Vagina (tissue), 2 donors: Measurements from ENCODE around the gene ECT2. TPM values are rescaled to one million over a fixed set of nuclear protein-coding genes. Genes with fewer than 3 reads are reported as not detected.

Experiments used
- DNase-seq, 2 donors: peaks; one replicate each; pipeline ENCODE4 v3.0.0-alpha.2; 2017; ENCODE audit errors: extremely low spot score in 2 of 2
- H3K27ac ChIP-seq: fragments of 200-600 bp; sonication (generic); one replicate; pipeline ENCODE4 v1.5.1; 2019
- H3K27me3 ChIP-seq: fragments of 200-600 bp; sonication (generic); one replicate; pipeline ENCODE4 v1.5.1; 2019
- H3K36me3 ChIP-seq, 2 donors: fragments of 200-600 bp; sonication (generic); one replicate each; pipeline ENCODE4 v1.5.1; 2017 to 2019
- H3K4me1 ChIP-seq: fragments of 200-600 bp; sonication (generic); one replicate; pipeline ENCODE4 v1.5.1; 2019
- H3K4me3 ChIP-seq, 2 donors: fragments of 200-600 bp; sonication (generic); 1 replicate in 1 of 2; 2 replicates in 1 of 2; pipeline ENCODE4 v1.5.1; 2016 to 2019
- H3K9me3 ChIP-seq: fragments of 200-600 bp; sonication (generic); one replicate; pipeline ENCODE4 v1.5.1; 2019
- CTCF ChIP-seq, 3 experiments: fragments of 450-650 bp in 2 of 3; fragments of 200-600 bp in 1 of 3; sonication (generic) in 1 of 3; IDR thresholded peaks; one replicate each; pipeline ENCODE4 v1.5.1; 2017 to 2019; ENCODE audit warnings: antibody characterized with exemption in 3 of 3, mild to moderate bottlenecking in 2 of 3, moderate library complexity in 2 of 3
- POLR2A ChIP-seq, 2 donors: fragments of 450-650 bp; IDR thresholded peaks; one replicate each; pipeline ENCODE4 v1.6.1; 2017; ENCODE audit warnings: antibody characterized with exemption in 2 of 2, mild to moderate bottlenecking in 2 of 2, moderate library complexity in 2 of 2
- POLR2AphosphoS5 ChIP-seq, 2 donors: sonication (generic); formaldehyde crosslinking; IDR thresholded peaks; one replicate each; pipeline ENCODE4 v1.9.0; 2017; ENCODE audit warnings: antibody characterized with exemption in 2 of 2, mild to moderate bottlenecking in 2 of 2, low read depth in 1 of 2; ENCODE audit not compliant: insufficient read depth in 1 of 2
- intact Hi-C: fragments of 100-400 bp; cut with DNase I; formaldehyde crosslinking; loops from one replicate; pipeline ENCODE4 v1.15.1; 2023
- total RNA-seq: library from RNA; depleted of rRNA; stranded (reverse); fragments of >200 nt; gene quantifications from one replicate; pipeline ENCODE4 v1.2.3, GENCODE V29; 2016

Gene ECT2
- total RNA-seq, 1 donor from 2014 or later = 6.4 TPM

- no peaks in the 10 kb centered on the region for H3K36me3 ChIP-seq
- H3K27ac ChIP-seq = no peak overlapping the region
- H3K9me3 ChIP-seq = no peaks in the 10 kb centered on the region
- H3K27me3 ChIP-seq = no peaks in the 10 kb centered on the region
- intact Hi-C loops = no loop called here
- no peaks in the 10 kb centered on the region for H3K4me1 ChIP-seq
- TF ChIP-seq POLR2A (IDR thresholded peaks at IDR 0.05) (no peak), POLR2AphosphoS5 (IDR thresholded peaks at IDR 0.05; ENCODE audit: insufficient read depth in 1 of 2, low read depth in 1 of 2) (no peak), CTCF (IDR thresholded peaks at IDR 0.05) (no peak)
- no peak overlapping the region for H3K4me3 ChIP-seq
- no peak for DNase-seq
These were observed 96.8 kb downstream of the ECT2 start for GRCh38 chr3:172847292-172847691.

DNA sequence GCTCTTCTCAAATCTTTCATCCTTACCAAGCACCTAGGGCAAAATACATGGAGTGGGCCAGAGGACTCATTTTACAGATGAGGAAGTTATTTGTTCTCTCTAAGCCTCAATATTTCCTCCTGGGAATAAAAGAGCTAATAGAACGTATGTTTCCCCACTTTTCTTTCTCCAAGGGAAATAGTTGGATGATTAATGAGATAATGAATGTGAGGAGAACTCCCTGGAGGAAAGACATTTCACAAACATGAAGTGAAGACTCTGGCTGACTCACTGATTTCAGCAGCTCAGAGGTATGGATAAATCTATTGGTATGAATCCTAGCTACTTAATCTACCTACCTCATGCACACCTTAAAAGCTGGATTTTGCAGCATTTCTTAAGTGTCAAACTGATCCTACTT is 98.4 kb downstream of the ECT2 start:
- H3K9me3 ChIP-seq = no peaks in the 10 kb centered on the region
- no peak for DNase-seq
- intact Hi-C loops = no loop called here
- no peaks in the 10 kb centered on the region for H3K4me1 ChIP-seq
- TF ChIP-seq POLR2A (IDR thresholded peaks at IDR 0.05) (no peak), CTCF (IDR thresholded peaks at IDR 0.05) (no peak), POLR2AphosphoS5 (IDR thresholded peaks at IDR 0.05; ENCODE audit: insufficient read depth in 1 of 2, low read depth in 1 of 2) (no peak)
- no peak overlapping the region for H3K4me3 ChIP-seq
- no peak overlapping the region for H3K27ac ChIP-seq
- H3K27me3 ChIP-seq = no peaks in the 10 kb centered on the region
- H3K36me3 ChIP-seq = no peaks in the 10 kb centered on the region

- H3K9me3 ChIP-seq = no peaks in the 10 kb centered on the region
- no peak overlapping the region for H3K27ac ChIP-seq
- no peak overlapping the region for H3K4me3 ChIP-seq
- no peaks in the 10 kb centered on the region for H3K27me3 ChIP-seq
- intact Hi-C loops = no loop called here
- H3K36me3 ChIP-seq = no peaks in the 10 kb centered on the region
- no peak for DNase-seq
- no peaks in the 10 kb centered on the region for H3K4me1 ChIP-seq
- TF ChIP-seq POLR2AphosphoS5 (IDR thresholded peaks at IDR 0.05; ENCODE audit: insufficient read depth in 1 of 2, low read depth in 1 of 2) = no peak
- TF ChIP-seq CTCF (IDR thresholded peaks at IDR 0.05) = no peak
- no peak for TF ChIP-seq POLR2A (IDR thresholded peaks at IDR 0.05)
These were observed 102.5 kb downstream of the ECT2 start for GRCh38 chr3:172853005-172853404.

- no peak for TF ChIP-seq POLR2A (IDR thresholded peaks at IDR 0.05)
- H3K4me1 ChIP-seq = no peaks in the 10 kb centered on the region
- H3K27me3 ChIP-seq = no peaks in the 10 kb centered on the region
- intact Hi-C loops = no loop called here
- no peaks in the 10 kb centered on the region for H3K36me3 ChIP-seq
- no peak overlapping the region for H3K4me3 ChIP-seq
- no peak for DNase-seq
- H3K9me3 ChIP-seq = no peaks in the 10 kb centered on the region
- no peak overlapping the region for H3K27ac ChIP-seq
These were observed 103.6 kb downstream of the ECT2 start for GRCh38 chr3:172853921-172854666.

- no peaks in the 10 kb centered on the region for H3K9me3 ChIP-seq
- H3K27ac ChIP-seq = no peak overlapping the region
- intact Hi-C loops = no loop called here
- no peak for DNase-seq
- no peaks in the 10 kb centered on the region for H3K36me3 ChIP-seq
- no peaks in the 10 kb centered on the region for H3K4me1 ChIP-seq
- no peak overlapping the region for H3K4me3 ChIP-seq
- no peaks in the 10 kb centered on the region for H3K27me3 ChIP-seq
- TF ChIP-seq POLR2AphosphoS5 (IDR thresholded peaks at IDR 0.05; ENCODE audit: insufficient read depth in 1 of 2, low read depth in 1 of 2) = no peak
These were observed 104.5 kb downstream of the ECT2 start for GRCh38 chr3:172855037-172855436.
